Central memory CD8-positive, alpha-beta T cell (primary cell): ENCODE results near the gene GRIN2B.

Experiments used
- ATAC-seq: fragments of 150-1000 bp; cut with Tn5 transposase; replicated peaks from 2 replicates; pipeline ENCODE4 v1.10.0; 2022; ENCODE audit warnings: mild to moderate bottlenecking, moderate FRiP score, moderate number of reproducible peaks; ENCODE audit not compliant: poor library complexity, severe bottlenecking; ENCODE audit errors: extremely low read depth
- DNase-seq, 2 donors: peaks; one replicate each; pipeline ENCODE4 v3.0.0; 2021; ENCODE audit warnings: low spot score in 2 of 2
- H3K27ac Mint-ChIP-seq: one replicate; pipeline ENCODE4 v1.8.0; 2022; ENCODE audit warnings: low read depth, mild to moderate bottlenecking, moderate library complexity, mixed read lengths
- H3K27me3 Mint-ChIP-seq: one replicate; pipeline ENCODE4 v1.8.0; 2022; ENCODE audit warnings: mixed read lengths
- H3K36me3 Mint-ChIP-seq: one replicate; pipeline ENCODE4 v1.8.0; 2022; ENCODE audit warnings: mild to moderate bottlenecking, moderate library complexity, mixed read lengths; ENCODE audit not compliant: insufficient read depth
- H3K4me1 Mint-ChIP-seq: one replicate; pipeline ENCODE4 v1.8.0; 2022; ENCODE audit warnings: mixed read lengths
- H3K4me3 Mint-ChIP-seq: one replicate; pipeline ENCODE4 v1.8.0; 2022; ENCODE audit warnings: mild to moderate bottlenecking, moderate library complexity, mixed read lengths
- H3K9me3 Mint-ChIP-seq: one replicate; pipeline ENCODE4 v1.8.0; 2022; ENCODE audit warnings: mixed read lengths

GRIN2B gene

DNA sequence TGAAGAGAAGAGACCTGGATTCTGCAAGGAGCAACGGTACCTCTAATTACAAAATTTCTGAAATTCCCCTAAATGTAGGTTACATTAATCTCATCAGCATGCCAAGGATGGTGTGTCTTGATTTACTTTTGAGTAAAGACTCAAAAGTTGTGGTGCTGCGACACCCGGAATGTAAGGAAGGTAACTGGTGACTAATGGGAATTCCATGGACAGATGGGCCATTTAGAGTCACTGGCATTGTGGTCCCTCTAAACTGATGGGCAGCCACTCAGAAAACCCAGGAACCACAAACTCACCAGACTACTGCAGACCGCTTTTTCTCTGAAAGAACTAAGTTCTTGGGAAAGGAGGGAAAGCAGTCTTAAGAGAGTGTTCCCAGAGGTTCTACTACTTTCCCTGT lies 32.8 kb downstream of the GRIN2B start:
- Mint-ChIP-seq H3K4me3 (no peak overlapping the region), H3K27me3 (peaks cover 10% of the 10 kb centered on the region), H3K36me3 (no peaks in the 10 kb centered on the region), H3K27ac (no peak overlapping the region), H3K4me1 (no peaks in the 10 kb centered on the region), H3K9me3 (no peaks in the 10 kb centered on the region)
- ATAC-seq: no peak
- DNase-seq: no peak

DNA sequence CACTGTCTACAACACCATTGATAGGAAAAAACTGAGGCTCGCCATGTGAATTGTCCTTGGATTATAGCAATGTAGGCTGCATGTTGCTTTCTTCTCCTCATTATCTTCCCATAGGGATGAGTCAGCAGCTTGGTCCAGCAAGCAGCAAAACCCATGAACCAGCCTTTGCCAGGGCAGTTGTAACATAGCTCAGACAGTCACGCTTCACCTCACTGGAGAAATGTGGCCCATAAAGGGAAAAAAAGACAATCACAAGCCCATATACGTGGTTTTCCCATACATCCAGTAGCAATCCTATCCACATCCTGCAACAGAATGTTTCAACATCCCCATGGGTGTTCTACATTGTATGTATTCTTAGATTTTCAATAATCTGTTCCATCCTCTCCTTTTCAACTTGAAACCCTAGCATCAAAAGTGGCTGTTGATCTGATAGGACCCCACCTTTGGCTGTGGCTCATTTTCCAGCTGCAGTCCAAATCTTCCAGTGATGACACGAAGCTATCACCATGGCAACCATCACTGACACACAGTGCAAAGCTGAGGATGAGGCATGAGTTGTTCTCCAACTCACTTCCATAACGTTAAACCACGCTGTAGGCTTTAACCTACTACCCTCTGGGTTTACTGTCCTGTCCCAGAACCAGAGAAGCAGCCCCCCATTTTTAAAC lies 34.0 kb downstream of the GRIN2B start:
- H3K9me3 Mint-ChIP-seq: no peaks in the 10 kb centered on the region
- H3K4me3 Mint-ChIP-seq: no peak overlapping the region
- H3K36me3 Mint-ChIP-seq: no peaks in the 10 kb centered on the region
- ATAC-seq (no peak), DNase-seq (no peak)
- H3K27me3 Mint-ChIP-seq: peaks cover 17% of the 10 kb centered on the region
- H3K27ac Mint-ChIP-seq: no peak overlapping the region
- no peaks in the 10 kb centered on the region for H3K4me1 Mint-ChIP-seq

DNA sequence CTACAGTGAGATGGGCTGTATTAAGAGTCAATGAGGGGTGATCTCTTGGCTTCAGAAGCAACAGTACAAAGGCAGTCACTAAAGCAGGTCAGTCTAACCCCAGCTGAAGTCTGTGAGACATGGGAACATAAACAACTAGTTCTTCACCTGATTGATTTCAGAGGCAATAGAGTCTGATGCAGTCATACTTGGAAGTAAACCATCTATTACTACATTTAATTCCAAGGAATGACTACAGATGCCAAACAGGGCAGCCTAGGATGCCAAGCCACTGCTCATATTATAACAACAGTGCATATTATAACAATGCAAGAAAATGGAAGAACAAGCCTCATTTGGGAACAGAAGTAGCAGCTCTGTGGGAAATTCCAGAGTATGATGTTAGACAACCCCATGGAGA lies 35.8 kb downstream of the GRIN2B start:
- Mint-ChIP-seq H3K4me1 (no peaks in the 10 kb centered on the region), H3K27ac (no peak overlapping the region), H3K4me3 (no peak overlapping the region), H3K36me3 (no peaks in the 10 kb centered on the region), H3K9me3 (no peaks in the 10 kb centered on the region), H3K27me3 (peaks cover 28% of the 10 kb centered on the region)
- ATAC-seq (no peak), DNase-seq (no peak)

DNA sequence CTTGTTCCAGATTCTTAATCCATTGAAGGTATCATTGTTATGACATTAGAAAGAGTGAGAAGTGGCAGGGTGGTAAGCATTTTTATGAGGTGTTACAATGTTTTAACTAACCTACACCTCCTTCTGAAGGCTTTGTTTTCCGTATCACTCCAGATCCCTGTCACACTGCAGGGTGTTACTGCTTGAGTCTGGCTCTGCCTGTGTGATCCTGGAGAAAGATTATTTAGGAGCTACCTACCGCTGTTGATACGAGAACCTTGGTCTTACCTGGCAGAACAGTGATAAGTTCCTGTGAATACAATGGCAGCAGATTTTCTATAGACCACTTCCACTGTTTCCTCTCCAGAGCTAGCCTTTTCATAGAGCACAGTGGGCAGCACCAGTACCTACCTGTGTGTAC lies 36.2 kb downstream of the GRIN2B start:
- no peaks in the 10 kb centered on the region for H3K9me3 Mint-ChIP-seq
- no peaks in the 10 kb centered on the region for H3K4me1 Mint-ChIP-seq
- H3K4me3 Mint-ChIP-seq: no peak overlapping the region
- peaks cover 32% of the 10 kb centered on the region for H3K27me3 Mint-ChIP-seq
- DNase-seq (no peak), ATAC-seq (no peak)
- no peaks in the 10 kb centered on the region for H3K36me3 Mint-ChIP-seq
- H3K27ac Mint-ChIP-seq: no peak overlapping the region

DNA sequence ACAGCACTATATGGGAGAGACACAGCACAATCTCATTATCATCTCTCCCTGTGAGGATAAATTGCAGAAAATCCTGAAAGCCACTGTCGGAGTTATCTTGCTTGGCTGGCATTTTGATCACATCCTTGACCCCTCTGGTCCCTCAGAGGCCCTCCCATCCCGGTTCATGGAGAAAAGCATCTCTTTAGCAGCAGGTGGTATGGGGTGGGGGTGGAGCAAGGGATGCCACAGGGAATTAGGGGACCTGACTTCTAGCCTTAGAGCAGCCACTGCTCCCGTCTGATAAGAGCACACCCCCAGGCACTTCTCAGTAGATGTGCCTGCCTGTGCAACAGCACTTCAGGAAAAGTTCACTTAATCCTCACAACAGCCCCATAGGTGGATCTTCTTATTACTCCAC lies 38.6 kb downstream of the GRIN2B start:
- ATAC-seq (no peak), DNase-seq (no peak)
- no peaks in the 10 kb centered on the region for H3K4me1 Mint-ChIP-seq
- H3K27ac Mint-ChIP-seq: no peak overlapping the region
- H3K4me3 Mint-ChIP-seq: no peak overlapping the region
- H3K36me3 Mint-ChIP-seq: peaks cover under 1% of the 10 kb centered on the region
- peaks cover 1% of the 10 kb centered on the region for H3K9me3 Mint-ChIP-seq
- peaks cover 32% of the 10 kb centered on the region for H3K27me3 Mint-ChIP-seq

DNA sequence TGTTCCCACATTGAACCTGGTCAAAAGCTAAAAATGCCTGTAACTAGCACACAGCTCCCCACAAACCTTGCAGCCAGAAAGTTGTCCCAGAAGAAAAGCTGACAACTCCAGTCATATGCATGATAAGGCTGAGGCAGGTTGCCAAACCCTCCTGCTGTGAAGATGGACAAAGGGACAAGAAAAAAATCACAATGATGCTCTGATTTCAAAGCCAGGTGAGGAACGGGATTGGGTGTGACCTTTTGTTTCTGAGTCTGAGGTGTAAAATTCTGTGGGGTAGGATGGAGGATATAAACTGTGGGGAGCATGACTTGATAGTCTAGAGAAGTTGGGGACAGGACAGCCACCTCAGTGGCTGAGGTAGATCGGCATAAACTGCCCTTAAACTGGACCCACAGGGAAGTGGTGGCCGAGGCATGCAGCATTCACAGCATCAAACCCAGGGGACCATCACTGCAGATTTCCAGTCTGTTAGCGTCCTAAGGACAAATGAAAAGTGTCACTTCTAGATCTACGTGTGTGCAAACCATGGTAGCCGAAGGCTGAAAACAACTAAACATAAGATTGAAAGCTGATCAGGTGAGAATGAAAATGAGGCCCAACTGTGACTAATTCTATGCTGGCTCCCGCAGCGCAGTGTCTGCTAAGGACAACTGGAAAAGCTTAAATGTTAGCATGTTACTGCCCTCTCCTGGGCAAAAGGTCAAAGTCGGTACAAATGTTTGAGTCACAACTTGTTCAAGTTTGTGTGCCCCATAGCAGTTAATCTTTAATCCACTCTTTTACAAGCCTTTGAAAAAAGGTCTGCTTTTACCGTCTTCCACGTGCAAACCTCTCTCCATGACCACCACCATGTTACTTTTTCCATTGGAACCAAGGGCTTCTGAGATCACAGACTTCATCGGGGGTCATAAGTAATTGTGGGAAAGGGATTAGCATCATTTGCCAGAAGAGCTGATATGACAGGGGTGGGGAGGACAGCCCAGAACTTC lies 39.8 kb downstream of the GRIN2B start:
- no peaks in the 10 kb centered on the region for H3K4me1 Mint-ChIP-seq
- peaks cover 6% of the 10 kb centered on the region for H3K9me3 Mint-ChIP-seq
- no peak overlapping the region for H3K4me3 Mint-ChIP-seq
- H3K36me3 Mint-ChIP-seq: peaks cover 2% of the 10 kb centered on the region
- peaks cover 32% of the 10 kb centered on the region for H3K27me3 Mint-ChIP-seq
- ATAC-seq: no peak
- DNase-seq: no peak
- H3K27ac Mint-ChIP-seq: no peak overlapping the region

DNA sequence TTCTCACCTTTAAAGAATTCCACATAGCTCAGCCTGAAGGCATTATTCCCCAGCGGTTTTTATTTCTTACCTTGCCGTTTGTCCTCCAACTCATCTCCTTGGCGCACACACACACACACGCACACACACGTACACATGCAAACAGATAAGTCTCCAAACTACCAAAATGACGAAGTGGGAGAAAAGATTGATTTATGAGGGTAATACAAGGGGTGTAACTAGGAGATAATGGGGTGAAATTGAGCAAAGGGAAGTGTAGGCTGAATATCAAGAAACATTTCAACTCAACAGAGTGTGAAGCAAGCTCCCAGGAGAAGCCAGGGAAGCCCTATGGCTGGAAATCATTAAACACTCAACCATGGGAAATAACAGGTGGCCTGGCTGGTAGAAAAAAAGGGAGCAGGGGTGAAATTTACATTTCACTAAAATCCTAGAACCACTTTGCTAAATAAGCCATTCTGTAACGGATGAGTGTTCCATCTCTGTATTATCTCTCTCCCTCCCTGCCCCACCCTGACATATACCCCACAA lies 41.0 kb downstream of the GRIN2B start:
- H3K27me3 Mint-ChIP-seq: peaks cover 32% of the 10 kb centered on the region
- no peak for ATAC-seq
- H3K9me3 Mint-ChIP-seq: peaks cover 6% of the 10 kb centered on the region
- H3K4me1 Mint-ChIP-seq: no peaks in the 10 kb centered on the region
- H3K36me3 Mint-ChIP-seq: peaks cover 2% of the 10 kb centered on the region
- DNase-seq: no peak
- no peak overlapping the region for H3K4me3 Mint-ChIP-seq
- H3K27ac Mint-ChIP-seq: no peak overlapping the region

DNA sequence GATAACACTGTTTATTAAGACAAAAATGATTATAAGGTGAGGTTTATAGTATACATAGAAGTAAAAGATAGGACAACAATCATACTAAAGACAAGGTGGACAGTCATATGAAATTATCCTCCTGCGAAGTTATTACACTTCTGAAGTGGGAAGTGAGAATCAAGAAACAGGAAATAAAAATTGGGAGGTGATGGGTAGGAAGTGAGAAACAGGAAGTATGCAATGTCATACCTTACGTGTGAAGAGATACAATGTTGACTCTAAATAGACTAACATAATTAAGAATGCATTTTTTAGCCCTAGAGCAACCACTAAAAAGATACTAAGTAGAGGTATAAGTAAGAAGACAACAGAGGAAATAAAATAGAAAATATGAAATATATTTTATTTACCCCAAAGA lies 43.7 kb downstream of the GRIN2B start:
- Mint-ChIP-seq H3K4me3 (no peak overlapping the region), H3K27ac (no peak overlapping the region), H3K27me3 (peaks cover 15% of the 10 kb centered on the region), H3K36me3 (peaks cover 2% of the 10 kb centered on the region), H3K4me1 (no peaks in the 10 kb centered on the region), H3K9me3 (peaks cover 6% of the 10 kb centered on the region)
- DNase-seq: no peak
- no peak for ATAC-seq

DNA sequence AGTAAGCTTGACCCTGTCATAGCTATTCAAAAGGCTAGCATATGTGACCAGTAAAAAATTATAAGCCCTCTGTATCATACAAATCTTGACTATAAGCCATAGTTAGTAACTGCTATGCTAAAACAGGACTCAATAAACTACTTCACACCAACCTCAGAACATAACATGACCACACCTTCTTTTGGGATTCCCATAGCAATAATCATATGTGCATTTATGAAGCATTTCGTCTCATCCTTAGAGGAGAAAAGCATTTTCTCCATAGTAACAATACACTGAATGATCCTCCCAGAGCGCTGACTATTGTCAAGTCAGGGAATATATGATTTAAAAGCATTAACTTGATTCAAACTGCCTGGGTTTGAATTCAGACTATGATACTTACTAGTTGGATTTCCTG lies 46.2 kb downstream of the GRIN2B start:
- DNase-seq (no peak), ATAC-seq (no peak)
- H3K27me3 Mint-ChIP-seq: no peaks in the 10 kb centered on the region
- H3K4me1 Mint-ChIP-seq: no peaks in the 10 kb centered on the region
- H3K9me3 Mint-ChIP-seq: peaks cover 6% of the 10 kb centered on the region
- no peak overlapping the region for H3K27ac Mint-ChIP-seq
- H3K4me3 Mint-ChIP-seq: no peak overlapping the region
- peaks cover 2% of the 10 kb centered on the region for H3K36me3 Mint-ChIP-seq
